Measurements from ENCODE around the gene ELF2. TPM values are rescaled to one million over a fixed set of nuclear protein-coding genes. Genes with fewer than 3 reads are reported as not detected.

The ELF2 gene
- total RNA-seq: 10 to 100 TPM; 29.7 to 44.2 (median 34.3) TPM
- 10 to 100 TPM; 10.3 to 18.2 TPM for polyA plus RNA-seq
- long read RNA-seq, donor 1, partial matches to known transcripts: 4 of 14 reads
- long read RNA-seq, donor 1, other reads (novel, unspliced or antisense): 9 of 14 reads
- long read RNA-seq, donor 2, partial matches to known transcripts: 2 of 20 reads
- long read RNA-seq, donor 2, other reads (novel, unspliced or antisense): 14 of 20 reads
- long read RNA-seq, donor 3, full-length matches to known transcripts: 6 of 27 reads
- long read RNA-seq, donor 3, partial matches to known transcripts: 5 of 27 reads
- long read RNA-seq, donor 3, other reads (novel, unspliced or antisense): 16 of 27 reads

GRCh38 chr4:139177049-139177868, at the start of gene ELF2:
TSS of gene ELF2 (minus strand) at chr4:139177218. CDS start at chr4:139137701, 39,517 bp downstream.
- H3K9me3 ChIP-seq: no peaks in the 10 kb centered on the region
- peaks cover 0 to 30% (median 15%) of the 10 kb centered on the region in 12 donors for H3K4me1 ChIP-seq
- intact Hi-C loops (cut with DNase I): loop anchor here in 8 of 10 donors (1.0 to 10.0 kb wide), 14 partner anchors 40 to 380 kb away; partner anchors contain the start of genes NAA15 (in 3 of the 8), NOCT (in 2 of the 8) and SETD7 (in 1 of the 8)
- WGBS, 4 donors: 0 to 1% (median 0%) methylated on average over 27 to 83 of the region's 83 CpGs
- H3K27me3 ChIP-seq: no peaks in the 10 kb centered on the region
- peak within 1 kb of the TSS; percentile 90 to 100 (median 100) for H3K27ac ChIP-seq
- peak; percentile 97 for DNase-seq
- peak within 1 kb of the TSS; percentile 76 to 100 (median 98) for H3K4me3 ChIP-seq
- ATAC-seq: peak; percentile 76 to 89 (median 88)
- no peaks in the 10 kb centered on the region for H3K36me3 ChIP-seq
- peak in 1 of 2 donors; percentile 11 for TF ChIP-seq POLR2A (IDR thresholded peaks at IDR 0.05)
- no peak for TF ChIP-seq CTCF (IDR thresholded peaks at IDR 0.05)

- peaks cover 0 to 8% (median 4%) of the 10 kb centered on the region in 12 donors for H3K4me1 ChIP-seq
- 71 to 80% (median 75%) methylated on average over 2 of the region's 2 CpGs for WGBS, 4 donors
- intact Hi-C loops (cut with DNase I): loop anchor here in 4 of 10 donors (5.0 to 10.0 kb wide), 4 partner anchors 61 to 121 kb away; partner anchors contain the start of gene MGARP (in 1 of the 4)
- H3K9me3 ChIP-seq: peaks cover 0 to 8% (median 0%) of the 10 kb centered on the region in 12 donors
- TF ChIP-seq POLR2A (IDR thresholded peaks at IDR 0.05) (no peak), CTCF (IDR thresholded peaks at IDR 0.05) (no peak)
- H3K4me3 ChIP-seq: no peak overlapping the region
- ATAC-seq (peak in 3 of 4 donors; percentile 28 to 66 (median 58)), DNase-seq (peak in 4 of 5 donors; percentile 20 to 68 (median 55))
- H3K27ac ChIP-seq: peak overlapping the region in 1 of 12 donors; percentile 4
- H3K36me3 ChIP-seq: no peaks in the 10 kb centered on the region
- no peaks in the 10 kb centered on the region for H3K27me3 ChIP-seq
These were observed 46.8 kb upstream of the ELF2 start for GRCh38 chr4:139223682-139224317.

- WGBS, 4 donors: 88 to 96% (median 93%) methylated on average over 5 of the region's 5 CpGs
- TF ChIP-seq POLR2A (IDR thresholded peaks at IDR 0.05): no peak
- TF ChIP-seq CTCF (IDR thresholded peaks at IDR 0.05): no peak
- H3K27me3 ChIP-seq: no peaks in the 10 kb centered on the region
- no peak overlapping the region for H3K4me3 ChIP-seq
- DNase-seq (no peak), ATAC-seq (no peak)
- intact Hi-C loops (cut with DNase I): loop anchor here in 4 of 10 donors (5.0 to 10.0 kb wide), 4 partner anchors 63 to 120 kb away; partner anchors contain the start of gene MGARP (in 1 of the 4)
- peaks cover 0 to 8% (median 4%) of the 10 kb centered on the region in 12 donors for H3K4me1 ChIP-seq
- H3K36me3 ChIP-seq: no peaks in the 10 kb centered on the region
- H3K9me3 ChIP-seq: peaks cover 0 to 8% (median 0%) of the 10 kb centered on the region in 12 donors
- H3K27ac ChIP-seq: no peak overlapping the region
These were observed 45.2 kb upstream of the ELF2 start for GRCh38 chr4:139222215-139222614.

Data from heart left ventricle (tissue), 16 donors.